ENCODE results near the gene IL9. TPM values are rescaled to one million over a fixed set of nuclear protein-coding genes. Genes with fewer than 3 reads are reported as not detected.

IL9 gene
- total and polyA plus RNA-seq, 4 donors = not detected

GRCh38 chr5:135869276-135869675, 26.4 kb downstream of the IL9 start:
- H3K4me1 ChIP-seq (ENCODE audit: control insufficient read depth in 1 of 2, insufficient read depth in 2 of 2, low read length in 2 of 2) = no peaks in the 10 kb centered on the region
- DNase-seq = no peak
- no peak overlapping the region for H3K4me3 ChIP-seq (ENCODE audit: low read length in 2 of 2)
- no peaks in the 10 kb centered on the region for H3K27me3 ChIP-seq (ENCODE audit: control insufficient read depth in 1 of 2, insufficient read depth in 2 of 2, low read length in 1 of 2)
- H3K9me3 ChIP-seq (ENCODE audit: control insufficient read depth, low read length) = no peaks in the 10 kb centered on the region
- no peak for ATAC-seq (ENCODE audit: low FRiP score)
- intact Hi-C loops (cut with DNase I) = no loop called here
- 79 to 81% methylated on average over 2 of the region's 2 CpGs for WGBS, 2 donors
- no peak overlapping the region for H3K27ac ChIP-seq (ENCODE audit: low read depth in 1 of 2, low read length in 2 of 2)
- H3K36me3 ChIP-seq (ENCODE audit: control insufficient read depth in 1 of 2, insufficient read depth in 2 of 2, low read length in 1 of 2) = no peaks in the 10 kb centered on the region

- H3K4me1 ChIP-seq (ENCODE audit: control insufficient read depth in 1 of 2, insufficient read depth in 2 of 2, low read length in 2 of 2) = no peaks in the 10 kb centered on the region
- no peaks in the 10 kb centered on the region for H3K9me3 ChIP-seq (ENCODE audit: control insufficient read depth, low read length)
- no peak for ATAC-seq (ENCODE audit: low FRiP score)
- WGBS, 2 donors = 57 to 81% methylated on average over 2 of the region's 2 CpGs
- no peak overlapping the region for H3K27ac ChIP-seq (ENCODE audit: low read depth in 1 of 2, low read length in 2 of 2)
- no peak for DNase-seq
- H3K27me3 ChIP-seq (ENCODE audit: control insufficient read depth in 1 of 2, insufficient read depth in 2 of 2, low read length in 1 of 2) = no peaks in the 10 kb centered on the region
- no peak overlapping the region for H3K4me3 ChIP-seq (ENCODE audit: low read length in 2 of 2)
- H3K36me3 ChIP-seq (ENCODE audit: control insufficient read depth in 1 of 2, insufficient read depth in 2 of 2, low read length in 1 of 2) = no peaks in the 10 kb centered on the region
- intact Hi-C loops (cut with DNase I) = no loop called here
Measured at GRCh38 chr5:135868681-135869080, 27.0 kb downstream of the IL9 start.

GRCh38 chr5:135867599-135867998, 28.0 kb downstream of the IL9 start:
- H3K36me3 ChIP-seq (ENCODE audit: control insufficient read depth in 1 of 2, insufficient read depth in 2 of 2, low read length in 1 of 2) = no peaks in the 10 kb centered on the region
- no peak for DNase-seq
- H3K27ac ChIP-seq (ENCODE audit: low read depth in 1 of 2, low read length in 2 of 2) = no peak overlapping the region
- no peaks in the 10 kb centered on the region for H3K27me3 ChIP-seq (ENCODE audit: control insufficient read depth in 1 of 2, insufficient read depth in 2 of 2, low read length in 1 of 2)
- no peaks in the 10 kb centered on the region for H3K9me3 ChIP-seq (ENCODE audit: control insufficient read depth, low read length)
- no peak for ATAC-seq (ENCODE audit: low FRiP score)
- intact Hi-C loops (cut with DNase I) = no loop called here
- no peaks in the 10 kb centered on the region for H3K4me1 ChIP-seq (ENCODE audit: control insufficient read depth in 1 of 2, insufficient read depth in 2 of 2, low read length in 2 of 2)
- no peak overlapping the region for H3K4me3 ChIP-seq (ENCODE audit: low read length in 2 of 2)

- WGBS, 2 donors = 94 to 97% methylated on average over 2 of the region's 2 CpGs
- DNase-seq (no peak), ATAC-seq (ENCODE audit: low FRiP score) (no peak)
- no peaks in the 10 kb centered on the region for H3K9me3 ChIP-seq (ENCODE audit: control insufficient read depth, low read length)
- intact Hi-C loops (cut with DNase I) = no loop called here
- H3K27me3 ChIP-seq (ENCODE audit: control insufficient read depth in 1 of 2, insufficient read depth in 2 of 2, low read length in 1 of 2) = no peaks in the 10 kb centered on the region
- H3K4me3 ChIP-seq (ENCODE audit: low read length in 2 of 2) = no peak overlapping the region
- no peak overlapping the region for H3K27ac ChIP-seq (ENCODE audit: low read depth in 1 of 2, low read length in 2 of 2)
- H3K36me3 ChIP-seq (ENCODE audit: control insufficient read depth in 1 of 2, insufficient read depth in 2 of 2, low read length in 1 of 2) = no peaks in the 10 kb centered on the region
- H3K4me1 ChIP-seq (ENCODE audit: control insufficient read depth in 1 of 2, insufficient read depth in 2 of 2, low read length in 2 of 2) = no peaks in the 10 kb centered on the region
Measured at GRCh38 chr5:135866016-135866415, 29.6 kb downstream of the IL9 start.

GRCh38 chr5:135864503-135865435, 30.9 kb downstream of the IL9 start:
- H3K27ac ChIP-seq (ENCODE audit: low read depth in 1 of 2, low read length in 2 of 2) = no peak overlapping the region
- DNase-seq (no peak), ATAC-seq (ENCODE audit: low FRiP score) (no peak)
- no peaks in the 10 kb centered on the region for H3K4me1 ChIP-seq (ENCODE audit: control insufficient read depth in 1 of 2, insufficient read depth in 2 of 2, low read length in 2 of 2)
- WGBS, 2 donors = 48 to 64% methylated on average over 3 of the region's 3 CpGs
- no peaks in the 10 kb centered on the region for H3K27me3 ChIP-seq (ENCODE audit: control insufficient read depth in 1 of 2, insufficient read depth in 2 of 2, low read length in 1 of 2)
- H3K4me3 ChIP-seq (ENCODE audit: low read length in 2 of 2) = no peak overlapping the region
- intact Hi-C loops (cut with DNase I) = no loop called here
- no peaks in the 10 kb centered on the region for H3K9me3 ChIP-seq (ENCODE audit: control insufficient read depth, low read length)
- H3K36me3 ChIP-seq (ENCODE audit: control insufficient read depth in 1 of 2, insufficient read depth in 2 of 2, low read length in 1 of 2) = no peaks in the 10 kb centered on the region

GRCh38 chr5:135862744-135863143, 32.9 kb downstream of the IL9 start:
- intact Hi-C loops (cut with DNase I) = no loop called here
- H3K27ac ChIP-seq (ENCODE audit: low read depth in 1 of 2, low read length in 2 of 2) = no peak overlapping the region
- WGBS, 2 donors = 95 to 98% methylated on average over 2 of the region's 2 CpGs
- DNase-seq = no peak
- H3K4me3 ChIP-seq (ENCODE audit: low read length in 2 of 2) = no peak overlapping the region
- H3K27me3 ChIP-seq (ENCODE audit: control insufficient read depth in 1 of 2, insufficient read depth in 2 of 2, low read length in 1 of 2) = no peaks in the 10 kb centered on the region
- ATAC-seq (ENCODE audit: low FRiP score) = no peak
- H3K9me3 ChIP-seq (ENCODE audit: control insufficient read depth, low read length) = no peaks in the 10 kb centered on the region
- no peaks in the 10 kb centered on the region for H3K4me1 ChIP-seq (ENCODE audit: control insufficient read depth in 1 of 2, insufficient read depth in 2 of 2, low read length in 2 of 2)
- H3K36me3 ChIP-seq (ENCODE audit: control insufficient read depth in 1 of 2, insufficient read depth in 2 of 2, low read length in 1 of 2) = no peaks in the 10 kb centered on the region

- DNase-seq (no peak), ATAC-seq (ENCODE audit: low FRiP score) (no peak)
- Histone ChIP-seq H3K27ac (ENCODE audit: low read depth in 1 of 2, low read length in 2 of 2) (no peak overlapping the region), H3K4me1 (ENCODE audit: control insufficient read depth in 1 of 2, insufficient read depth in 2 of 2, low read length in 2 of 2) (no peaks in the 10 kb centered on the region), H3K36me3 (ENCODE audit: control insufficient read depth in 1 of 2, insufficient read depth in 2 of 2, low read length in 1 of 2) (no peaks in the 10 kb centered on the region), H3K9me3 (ENCODE audit: control insufficient read depth, low read length) (peaks cover 1% of the 10 kb centered on the region), H3K27me3 (ENCODE audit: control insufficient read depth in 1 of 2, insufficient read depth in 2 of 2, low read length in 1 of 2) (no peaks in the 10 kb centered on the region), H3K4me3 (ENCODE audit: low read length in 2 of 2) (no peak overlapping the region)
- intact Hi-C loops (cut with DNase I) = no loop called here
Measured at GRCh38 chr5:135862086-135862485, 33.6 kb downstream of the IL9 start.

- peaks cover 2% of the 10 kb centered on the region for H3K9me3 ChIP-seq (ENCODE audit: control insufficient read depth, low read length)
- H3K27me3 ChIP-seq (ENCODE audit: control insufficient read depth in 1 of 2, insufficient read depth in 2 of 2, low read length in 1 of 2) = no peaks in the 10 kb centered on the region
- H3K27ac ChIP-seq (ENCODE audit: low read depth in 1 of 2, low read length in 2 of 2) = no peak overlapping the region
- no peaks in the 10 kb centered on the region for H3K36me3 ChIP-seq (ENCODE audit: control insufficient read depth in 1 of 2, insufficient read depth in 2 of 2, low read length in 1 of 2)
- no peak overlapping the region for H3K4me3 ChIP-seq (ENCODE audit: low read length in 2 of 2)
- DNase-seq = no peak
- no peaks in the 10 kb centered on the region for H3K4me1 ChIP-seq (ENCODE audit: control insufficient read depth in 1 of 2, insufficient read depth in 2 of 2, low read length in 2 of 2)
- no peak for ATAC-seq (ENCODE audit: low FRiP score)
- intact Hi-C loops (cut with DNase I) = no loop called here
- WGBS, 2 donors = 89 to 96% methylated on average over 1 of the region's 1 CpG
Measured at GRCh38 chr5:135861641-135862040, 34.0 kb downstream of the IL9 start.

- DNase-seq (no peak), ATAC-seq (ENCODE audit: low FRiP score) (no peak)
- intact Hi-C loops (cut with DNase I) = no loop called here
- no peaks in the 10 kb centered on the region for H3K4me1 ChIP-seq (ENCODE audit: control insufficient read depth in 1 of 2, insufficient read depth in 2 of 2, low read length in 2 of 2)
- no peaks in the 10 kb centered on the region for H3K27me3 ChIP-seq (ENCODE audit: control insufficient read depth in 1 of 2, insufficient read depth in 2 of 2, low read length in 1 of 2)
- peaks cover 2% of the 10 kb centered on the region for H3K9me3 ChIP-seq (ENCODE audit: control insufficient read depth, low read length)
- no peak overlapping the region for H3K4me3 ChIP-seq (ENCODE audit: low read length in 2 of 2)
- no peaks in the 10 kb centered on the region for H3K36me3 ChIP-seq (ENCODE audit: control insufficient read depth in 1 of 2, insufficient read depth in 2 of 2, low read length in 1 of 2)
- WGBS, 2 donors = 85 to 92% methylated on average over 1 of the region's 1 CpG
- no peak overlapping the region for H3K27ac ChIP-seq (ENCODE audit: low read depth in 1 of 2, low read length in 2 of 2)
Measured at GRCh38 chr5:135859641-135860040, 36.0 kb downstream of the IL9 start.
